HG03469 (cell line): ENCODE measurements around the gene ACAP2.
"Not testable (repeated sequence)": the region's sequence is repeated elsewhere in the genome, so short reads cannot be mapped to it uniquely, and the experiment has no call there.

Source experiments
- ATAC-seq: cut with Tn5 transposase; IDR thresholded peaks from one replicate; pipeline ENCODE4 v1.9.1; 2021; ENCODE audit warnings: mild to moderate bottlenecking, moderate library complexity, moderate number of reproducible peaks; ENCODE audit not compliant: unreplicated experiment

The ACAP2 gene

GRCh38 chr3:195296662-195297061 is 146.2 kb downstream of the ACAP2 start:
- ATAC-seq: no peak

GRCh38 chr3:195291121-195291520 is 151.7 kb downstream of the ACAP2 start:
- ATAC-seq: no peak

DNA sequence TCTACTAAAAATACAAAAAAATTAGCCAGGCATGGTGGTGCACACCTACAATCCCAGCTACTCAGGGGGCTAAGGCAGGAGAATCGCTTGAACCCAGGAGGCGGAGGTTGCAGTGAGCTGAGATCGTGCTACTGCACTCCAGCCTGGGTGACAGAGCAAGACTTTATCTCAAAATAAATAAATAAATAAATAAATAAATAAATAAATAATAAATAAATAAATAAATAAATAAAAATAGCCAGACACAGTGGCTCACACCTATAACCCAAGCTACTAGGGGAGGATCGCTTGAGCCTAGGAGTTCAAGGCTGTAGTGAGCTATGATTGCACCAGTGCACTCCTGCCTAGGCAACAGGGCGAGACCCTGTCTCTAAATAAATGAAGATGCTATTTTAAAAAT is 152.2 kb downstream of the ACAP2 start:
- not testable (repeated sequence) for ATAC-seq

DNA sequence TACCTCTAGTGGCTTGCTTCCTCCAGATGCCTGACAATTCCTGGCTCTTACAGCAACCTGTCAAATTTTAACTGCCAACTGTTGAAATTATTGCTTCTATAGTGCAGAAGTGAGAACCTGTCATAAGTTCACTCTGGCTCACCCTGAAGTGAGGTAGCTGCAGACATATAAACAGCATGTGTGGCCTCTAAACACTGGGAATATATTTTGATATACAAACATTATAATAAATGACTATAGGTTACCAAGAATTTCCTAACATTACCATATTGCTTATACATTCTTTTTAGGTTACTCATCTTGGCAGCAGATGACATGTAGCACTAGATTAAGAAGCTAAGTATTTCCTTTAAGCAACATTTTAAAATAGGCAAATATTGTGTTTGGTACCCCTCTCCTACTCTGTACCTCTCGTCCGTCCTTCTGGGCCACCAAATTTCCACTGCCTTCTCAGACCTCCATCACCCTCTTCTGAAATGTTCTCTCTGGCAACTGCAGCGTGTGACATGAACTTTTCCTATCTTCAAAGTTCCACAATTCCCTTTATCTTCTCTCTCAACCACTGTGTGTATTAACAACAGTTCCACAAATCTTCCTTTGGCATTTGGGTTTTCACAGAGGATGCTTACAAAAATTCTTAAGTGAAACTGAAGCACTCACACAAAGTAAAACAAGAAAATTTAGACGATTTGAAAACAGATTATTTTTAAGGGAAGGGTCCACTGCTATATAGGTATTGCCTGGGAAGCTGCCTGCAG is 156.5 kb downstream of the ACAP2 start:
- ATAC-seq: no peak

GRCh38 chr3:195285372-195285771 is 157.4 kb downstream of the ACAP2 start:
- ATAC-seq: no peak

- ATAC-seq: no peak
These were observed 158.0 kb downstream of the ACAP2 start for GRCh38 chr3:195284842-195285241.

DNA sequence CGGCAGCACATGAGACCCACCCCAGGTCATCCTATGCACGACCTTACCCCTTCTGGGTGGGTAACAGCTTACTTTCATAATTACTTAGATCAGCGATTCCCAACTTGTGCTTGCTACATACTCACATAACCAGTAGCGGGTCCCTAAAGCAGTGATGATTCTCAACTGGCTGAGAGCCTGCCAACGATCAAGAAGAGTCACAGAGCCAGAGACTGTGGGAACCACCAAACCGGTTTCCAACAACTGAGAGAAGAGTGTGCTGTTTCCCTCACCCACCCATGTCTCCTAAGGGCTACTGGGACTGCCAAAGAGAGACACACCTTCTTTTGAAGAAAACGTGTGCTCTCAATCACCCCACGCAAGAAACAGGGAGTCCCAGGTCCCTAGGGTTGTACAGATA is 159.9 kb downstream of the ACAP2 start:
- no peak for ATAC-seq

DNA sequence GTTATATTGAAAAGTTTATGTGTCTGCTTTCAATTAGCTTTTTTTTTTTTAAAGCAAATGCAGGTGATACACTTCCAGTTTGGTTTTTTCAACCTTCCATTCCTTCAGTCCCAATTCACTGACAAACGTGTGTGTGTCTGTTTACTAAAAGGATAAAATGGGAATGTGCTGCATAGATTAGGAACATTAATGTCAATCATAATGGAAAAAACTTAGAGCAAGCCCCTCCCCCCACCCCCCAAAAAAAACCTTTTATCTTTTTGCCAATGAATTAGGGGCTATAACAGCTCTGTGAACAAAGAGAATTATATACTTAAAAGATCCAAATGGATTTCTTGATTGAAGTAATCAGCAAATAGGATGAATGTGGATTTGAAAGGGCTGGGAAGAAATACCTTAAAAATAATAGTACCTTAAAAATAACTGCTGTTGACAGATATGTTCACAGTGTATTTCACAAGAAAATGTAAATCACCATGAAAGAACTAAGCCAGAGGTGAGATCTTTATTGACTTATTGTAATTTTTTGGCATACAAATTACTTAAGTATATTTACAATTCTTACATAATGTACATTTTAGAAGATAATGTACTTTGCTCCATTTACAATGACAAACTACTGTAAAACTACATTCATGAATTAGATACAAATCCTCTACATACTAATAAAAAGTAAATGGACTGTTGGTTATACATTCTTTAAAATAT is 168.4 kb downstream of the ACAP2 start:
- no peak for ATAC-seq

- peak; percentile 38 for ATAC-seq
These were observed 171.2 kb downstream of the ACAP2 start for GRCh38 chr3:195271410-195272243.

GRCh38 chr3:195270817-195271409 is 171.9 kb downstream of the ACAP2 start, which contains the start of gene XXYLT1:
XXYLT1 (minus strand) TSS chr3:195271159; CDS start chr3:195271058, 101 bp downstream.
- ATAC-seq: peak; percentile 58

- no peak for ATAC-seq
These were observed 172.6 kb downstream of the ACAP2 start for GRCh38 chr3:195270079-195270816.

DNA sequence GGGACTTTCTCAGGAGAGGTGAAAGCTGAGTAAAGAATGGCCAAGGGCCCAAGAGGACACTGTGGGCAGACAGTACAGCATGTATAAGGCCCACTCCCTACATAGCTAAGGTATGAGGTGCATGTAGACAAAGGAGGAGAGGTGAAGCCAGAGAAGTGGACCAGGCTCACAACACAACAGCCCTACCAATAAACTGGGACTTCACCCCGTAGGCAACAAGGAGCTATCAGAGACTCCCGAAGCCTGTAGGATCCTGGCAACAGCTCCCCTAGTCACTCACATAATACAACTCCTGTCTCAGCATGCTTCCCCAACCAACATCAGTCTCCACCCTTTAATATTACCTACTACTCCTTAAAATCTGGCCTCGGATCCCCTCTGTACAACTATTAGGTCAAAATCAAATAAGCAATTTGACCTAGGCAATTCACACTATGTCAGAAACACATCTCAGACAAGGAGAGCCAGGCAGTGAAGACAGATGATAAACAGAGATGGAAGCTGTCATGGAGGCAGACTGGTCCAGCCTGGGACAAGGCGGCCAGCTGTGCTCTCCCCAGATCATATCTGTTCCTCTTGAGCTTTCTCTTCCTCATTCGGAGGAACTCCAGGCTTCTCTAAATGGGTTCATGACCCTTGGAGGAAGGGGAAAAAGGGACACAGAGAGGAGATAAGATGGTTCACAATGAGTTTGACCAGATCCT is 173.3 kb downstream of the ACAP2 start:
- ATAC-seq: no peak

- no peak for ATAC-seq
These were observed 174.1 kb downstream of the ACAP2 start for GRCh38 chr3:195268576-195269309.

DNA sequence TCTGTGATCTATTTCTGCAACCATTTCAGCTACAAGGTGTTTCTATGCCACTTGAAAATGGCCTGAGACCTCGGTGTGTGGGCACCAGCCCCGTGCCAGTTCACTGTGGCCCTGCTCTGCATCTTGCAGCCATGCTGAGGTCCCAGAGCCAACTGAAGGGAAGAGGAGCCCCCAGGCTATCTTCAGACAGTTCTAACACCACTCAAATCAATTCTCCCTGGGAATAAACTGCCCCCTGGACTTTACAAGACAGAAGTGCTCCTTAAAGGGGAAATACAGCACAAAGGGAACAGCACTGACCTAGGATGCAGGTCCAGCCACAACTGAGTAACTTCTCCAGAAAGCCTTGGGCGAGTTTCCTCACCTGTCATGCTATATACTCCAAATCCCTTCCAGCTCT is 175.7 kb downstream of the ACAP2 start:
- ATAC-seq: no peak

DNA sequence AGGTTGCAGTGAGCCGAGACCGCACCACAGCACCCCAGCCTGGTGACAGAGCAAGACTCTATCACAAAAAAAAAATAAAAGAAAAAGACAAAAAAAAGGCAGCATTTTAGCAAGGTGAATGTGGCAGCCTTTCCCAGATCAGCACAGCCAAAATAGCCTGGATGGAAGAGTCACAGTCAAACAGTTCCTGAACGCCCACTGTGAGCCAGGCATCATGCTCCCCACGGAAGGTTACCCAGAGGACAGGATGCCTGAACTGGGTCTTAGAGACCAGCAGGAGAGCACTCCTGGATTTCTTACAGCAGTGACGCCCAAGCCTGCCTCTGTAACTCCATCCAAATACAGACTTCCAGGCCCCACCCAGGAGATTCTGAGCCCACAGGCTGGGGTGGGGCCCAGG is 176.4 kb downstream of the ACAP2 start:
- no peak for ATAC-seq

DNA sequence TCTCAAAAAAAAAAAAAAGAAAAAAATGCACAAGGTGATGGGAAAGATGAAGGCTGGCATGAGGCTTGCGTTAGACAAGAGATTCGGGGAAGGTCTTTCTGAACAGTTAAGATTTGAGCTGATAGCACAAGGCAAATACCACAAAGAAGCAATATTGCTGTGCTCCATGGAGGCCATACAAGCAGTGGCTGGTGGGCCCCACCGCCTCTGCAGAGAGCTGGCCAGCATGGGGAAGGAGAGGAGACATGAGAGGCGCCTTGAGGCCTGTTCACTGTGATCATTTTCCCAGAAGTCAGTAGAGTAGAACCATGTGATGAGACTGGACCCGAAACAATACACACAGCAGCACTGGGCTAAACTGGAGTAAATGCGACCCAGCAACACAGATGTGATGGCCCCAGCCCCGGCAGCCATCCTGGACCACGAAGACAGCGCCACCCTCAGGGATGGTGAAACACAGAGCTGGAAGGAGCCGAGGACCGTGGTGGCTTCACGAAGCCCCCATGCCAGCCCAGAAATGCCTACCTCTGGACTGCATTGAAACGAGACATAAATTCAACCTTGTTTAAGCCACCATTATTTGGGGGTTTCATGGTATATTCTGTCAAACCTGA is 177.3 kb downstream of the ACAP2 start:
- ATAC-seq: no peak

GRCh38 chr3:195263925-195264600 is 178.8 kb downstream of the ACAP2 start:
- ATAC-seq: no peak
